ENCODE measurements around the gene TENM4.

- TF ChIP-seq, protein P1, sequence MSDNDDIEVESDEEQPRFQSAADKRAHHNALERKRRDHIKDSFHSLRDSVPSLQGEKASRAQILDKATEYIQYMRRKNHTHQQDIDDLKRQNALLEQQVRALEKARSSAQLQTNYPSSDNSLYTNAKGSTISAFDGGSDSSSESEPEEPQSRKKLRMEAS (CRISPR knock-in tag; IDR thresholded peaks at IDR 0.05), result no peak
- no peak for TF ChIP-seq SP1 (CRISPR knock-in tag; conservative IDR thresholded peaks at IDR 0.05)
Observed at GRCh38 chr11:79196950-79197349, 243.9 kb downstream of the TENM4 start.

All from WTC11 (cell line).